Anterior cingulate cortex (tissue), 58 donors: ENCODE measurements around the gene SLC5A4.
A peak's percentile ranks its signal among the peaks of the same experiment; 100 is the strongest.
"Not testable (repeated sequence)": the region's sequence is repeated elsewhere in the genome, so short reads cannot be mapped to it uniquely, and the experiment has no call there.

Source experiments
- DNase-seq, 58 donors: peaks; one replicate each; lab custom pipeline; 2025; lab: John Stamatoyannopoulos, UW

Gene SLC5A4

GRCh38 chr22:32255217-32255616 is at the start of gene SLC5A4:
SLC5A4 (minus strand) TSS chr22:32255347; CDS start chr22:32255329, 18 bp downstream.
- no peak for DNase-seq

- DNase-seq: not testable (repeated sequence)
Observed at GRCh38 chr22:32293921-32294320, 38.8 kb upstream of the SLC5A4 start.

- no peak for DNase-seq
Observed at GRCh38 chr22:32286290-32286840, 31.2 kb upstream of the SLC5A4 start.

GRCh38 chr22:32281072-32281471 is 25.9 kb upstream of the SLC5A4 start:
- DNase-seq: peak in 24 of 58 donors; percentile 7 to 68 (median 24)

GRCh38 chr22:32275353-32275752 is 20.2 kb upstream of the SLC5A4 start:
- not testable (repeated sequence) for DNase-seq

- no peak for DNase-seq
Observed at GRCh38 chr22:32271389-32271788, 16.2 kb upstream of the SLC5A4 start.

- no peak for DNase-seq
Observed at GRCh38 chr22:32270641-32271369, 15.7 kb upstream of the SLC5A4 start.

GRCh38 chr22:32269316-32269715 is 14.2 kb upstream of the SLC5A4 start:
- DNase-seq: no peak

GRCh38 chr22:32267011-32267410 is 11.9 kb upstream of the SLC5A4 start:
- no peak for DNase-seq

GRCh38 chr22:32265882-32266767 is 11.0 kb upstream of the SLC5A4 start:
- peak in 48 of 58 donors; percentile 3 to 80 (median 30) for DNase-seq

GRCh38 chr22:32263678-32264077 is 8.5 kb upstream of the SLC5A4 start:
- not testable (repeated sequence) for DNase-seq

GRCh38 chr22:32261306-32261705 is 6.2 kb upstream of the SLC5A4 start:
- DNase-seq: no peak

GRCh38 chr22:32258791-32259190 is 3.6 kb upstream of the SLC5A4 start:
- no peak for DNase-seq

- DNase-seq: no peak
Observed at GRCh38 chr22:32255726-32256125, 579 bp upstream of the SLC5A4 start.

- DNase-seq: no peak
Observed at GRCh38 chr22:32249231-32249630, 5.9 kb downstream of the SLC5A4 start.

- no peak for DNase-seq
Observed at GRCh38 chr22:32248276-32248675, 6.9 kb downstream of the SLC5A4 start.

GRCh38 chr22:32246166-32246565 is 9.0 kb downstream of the SLC5A4 start:
- no peak for DNase-seq

GRCh38 chr22:32245042-32245441 is 10.1 kb downstream of the SLC5A4 start:
- no peak for DNase-seq

- DNase-seq: no peak
Observed at GRCh38 chr22:32244547-32244946, 10.6 kb downstream of the SLC5A4 start.

GRCh38 chr22:32240461-32240860 is 14.7 kb downstream of the SLC5A4 start:
- DNase-seq: no peak

- DNase-seq: no peak
Observed at GRCh38 chr22:32237906-32238305, 17.2 kb downstream of the SLC5A4 start.
